T-helper 2 cell (primary cell): ENCODE results near the gene ZNF490.
"Not testable (repeated sequence)": the region's sequence is repeated elsewhere in the genome, so short reads cannot be mapped to it uniquely, and the experiment has no call there.

Source experiments
- DNase-seq, 5 experiments: peaks; one replicate each; pipeline versions ENCODE4 v3.0.0 to v3.0.0-alpha.2; 2012 to 2022
- total RNA-seq, 2 donors: gene quantifications; one replicate each; lab custom pipeline; 2026; lab: John Stamatoyannopoulos, UW

The ZNF490 gene
- 10.6 to 11.2 reads per million in 2 donors for total RNA-seq

DNA sequence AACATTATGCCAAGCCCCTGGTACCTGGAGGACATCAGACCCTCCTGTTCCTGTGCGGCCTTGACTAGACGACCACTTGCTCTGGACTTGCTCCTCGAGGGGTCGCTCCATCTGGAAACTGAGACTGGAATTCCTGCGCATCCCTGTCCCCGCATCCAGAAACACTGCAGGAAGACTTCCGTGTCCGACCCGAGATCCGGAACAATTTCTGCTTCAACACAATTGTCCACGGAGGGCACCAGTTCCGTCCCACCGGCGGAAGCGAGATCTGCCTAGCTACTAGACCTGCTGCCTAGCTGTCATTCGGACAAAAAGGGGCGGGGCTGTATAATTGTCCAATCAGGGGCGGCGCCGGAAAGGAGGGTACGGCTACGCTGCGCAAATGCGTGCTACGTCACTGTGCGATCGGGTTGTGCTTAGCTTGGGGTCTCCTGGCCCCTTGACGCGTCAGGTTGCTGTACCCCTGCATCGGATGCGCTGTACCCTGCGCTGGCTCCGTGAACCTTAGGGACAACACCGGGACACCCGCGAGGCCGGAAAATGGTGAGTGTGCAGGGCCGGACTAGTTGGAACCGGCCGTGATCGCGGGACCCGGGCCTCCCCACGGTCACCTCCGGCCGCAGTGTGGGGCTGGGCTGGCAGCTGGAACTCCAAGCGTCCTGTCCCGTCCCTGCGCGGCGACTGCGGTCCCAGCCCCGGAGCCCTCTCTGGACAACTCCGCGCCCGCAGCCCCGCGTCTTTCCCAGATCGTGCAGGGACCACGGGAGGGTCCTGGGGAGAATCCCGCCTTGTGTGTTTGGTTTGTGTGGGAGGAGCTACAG, at the start of gene ZNF490, which contains the start of gene ZNF791:
Gene ZNF490, minus strand, starts transcription at position 274 of the 821 bp plus-strand sequence. Its CDS starts 133 bp downstream, at position 141.
Gene ZNF791, plus strand, starts transcription at position 381 of the 821 bp plus-strand sequence. Its CDS starts 160 bp downstream, at position 541.
- DNase-seq, result peak; percentile 81 to 98 (median 94)

DNA sequence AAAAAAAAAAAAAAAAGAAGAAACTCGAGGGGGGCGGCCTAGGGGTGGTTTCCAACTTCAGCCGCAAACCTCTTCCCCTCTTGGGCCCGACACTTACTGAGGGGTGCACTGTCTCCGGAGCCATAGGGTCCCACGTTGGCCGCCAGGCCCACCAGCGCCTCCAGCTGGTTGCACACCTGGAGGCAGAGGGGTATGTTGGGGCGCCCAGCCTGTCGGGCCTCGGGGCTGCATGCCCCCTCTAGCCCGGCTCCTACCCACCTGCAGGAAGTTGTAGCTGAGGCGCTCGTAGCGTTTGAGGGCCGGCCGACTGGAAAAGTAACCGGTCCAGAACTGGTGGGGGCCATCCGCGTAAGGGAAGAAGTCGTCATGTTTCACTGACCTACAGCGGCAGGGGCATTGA, 47.4 kb upstream of the ZNF490 start:
- DNase-seq, result no peak

DNA sequence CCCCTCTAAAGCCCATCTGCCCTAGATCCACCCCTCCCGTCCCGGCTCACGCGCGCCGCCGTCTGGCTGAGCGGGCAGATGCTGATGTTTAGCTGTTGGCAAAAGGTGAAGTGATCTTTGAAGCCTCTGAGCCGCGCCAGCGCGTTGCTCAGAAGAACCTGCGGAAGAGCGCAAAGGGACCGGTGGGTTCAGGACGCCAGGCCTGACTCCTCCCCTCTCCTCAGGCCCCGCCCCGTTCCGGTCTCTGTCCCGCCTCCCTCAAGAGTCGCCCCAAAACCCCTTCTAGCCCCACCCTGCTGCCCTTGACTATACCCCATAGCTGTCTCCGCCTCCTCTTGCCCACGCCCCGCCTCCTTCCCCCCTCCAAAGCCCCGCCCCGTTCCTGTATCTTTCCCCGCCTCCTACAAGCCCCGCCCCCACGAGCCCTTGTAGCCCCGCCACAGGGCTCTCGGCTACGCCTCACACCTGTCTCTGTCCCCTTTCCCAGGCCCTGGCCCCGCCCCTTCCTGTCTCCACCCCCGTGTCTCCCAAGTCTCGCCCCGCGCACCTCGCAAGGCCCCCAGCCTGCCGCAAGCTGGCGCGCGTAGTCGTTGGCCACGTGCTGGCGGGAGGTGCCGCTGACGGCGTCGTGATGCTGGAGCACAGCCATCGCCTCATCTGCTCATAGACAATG, 46.4 kb upstream of the ZNF490 start:
- DNase-seq, result no peak

DNA sequence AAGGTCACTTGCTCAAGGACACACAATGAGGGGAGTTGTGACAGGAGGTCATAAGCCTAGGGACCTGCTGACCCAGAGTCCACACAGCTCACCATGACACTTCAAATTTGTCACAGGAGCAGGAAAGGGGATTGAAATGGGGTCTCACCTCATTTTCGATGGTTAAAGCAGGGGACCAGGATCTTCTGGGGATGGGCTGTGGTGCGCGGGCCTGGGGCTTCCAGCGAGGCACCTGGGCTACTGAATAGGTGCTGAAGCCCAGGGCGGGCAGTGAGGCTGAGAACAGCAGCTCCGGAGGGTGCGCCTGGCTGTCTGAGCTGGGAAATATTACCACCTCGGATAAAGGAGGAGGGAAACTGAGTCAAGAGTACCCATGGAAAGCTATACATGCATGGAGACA, 44.9 kb upstream of the ZNF490 start:
- no peak for DNase-seq

DNA sequence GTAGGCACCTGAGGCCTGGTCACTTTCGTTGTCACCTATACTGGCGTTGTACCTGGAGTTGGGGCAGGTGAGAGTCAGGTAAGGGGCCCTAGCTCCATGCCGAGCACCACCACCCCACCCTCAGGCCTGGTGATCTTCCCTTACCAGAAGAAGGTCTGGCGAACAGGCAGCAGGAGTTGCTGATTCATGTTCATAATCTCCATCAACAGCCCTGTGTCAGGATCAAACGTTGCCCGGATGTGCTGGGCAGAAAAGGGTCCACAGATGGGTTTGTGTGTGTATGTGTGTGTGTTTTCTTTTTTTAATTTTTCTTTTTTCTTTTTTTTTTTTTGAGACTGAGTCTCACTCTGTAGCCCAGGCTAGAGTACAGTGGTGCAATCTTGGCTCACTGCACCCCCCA, 41.6 kb upstream of the ZNF490 start:
- DNase-seq, result no peak

DNA sequence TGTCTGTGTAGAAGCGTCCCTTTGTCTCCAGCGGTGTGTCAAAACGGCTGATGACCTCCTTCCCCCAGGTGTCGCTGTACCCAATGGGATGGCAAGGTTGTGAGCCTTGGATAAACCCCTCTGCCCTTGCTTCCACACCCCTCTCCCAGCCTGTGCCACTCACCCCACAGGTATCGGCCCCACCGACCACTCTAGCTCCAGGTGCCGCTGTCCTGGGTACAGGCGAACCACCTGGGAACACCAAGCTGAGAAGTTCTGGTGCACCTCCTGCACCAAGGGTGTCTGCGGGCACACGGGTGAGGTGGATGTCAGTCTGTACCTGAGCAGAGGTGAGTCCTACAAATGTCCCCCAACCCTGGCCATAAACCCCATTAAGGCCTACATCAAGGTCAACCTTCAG, 39.3 kb upstream of the ZNF490 start:
- DNase-seq, result no peak

DNA sequence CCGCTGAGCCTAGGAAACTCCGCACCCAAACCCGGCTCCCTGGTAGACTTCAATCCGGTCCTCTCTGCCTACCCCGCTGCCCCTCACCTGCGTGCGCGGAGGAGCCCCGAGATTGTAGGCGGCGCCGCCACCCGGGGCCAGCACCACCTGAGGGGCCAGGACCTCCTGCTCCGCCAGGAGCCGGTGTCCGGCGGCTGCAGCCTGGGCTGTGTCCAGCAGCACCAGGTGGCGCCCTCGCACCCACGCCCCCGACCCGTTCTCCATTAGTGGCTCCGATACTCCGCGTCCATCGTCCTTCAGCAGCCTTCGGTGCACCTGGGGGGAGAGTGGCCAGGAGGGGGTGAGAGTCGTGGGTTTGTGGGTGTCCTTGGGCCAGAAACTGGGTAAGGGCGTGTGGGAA, 37.5 kb upstream of the ZNF490 start:
- no peak for DNase-seq

DNA sequence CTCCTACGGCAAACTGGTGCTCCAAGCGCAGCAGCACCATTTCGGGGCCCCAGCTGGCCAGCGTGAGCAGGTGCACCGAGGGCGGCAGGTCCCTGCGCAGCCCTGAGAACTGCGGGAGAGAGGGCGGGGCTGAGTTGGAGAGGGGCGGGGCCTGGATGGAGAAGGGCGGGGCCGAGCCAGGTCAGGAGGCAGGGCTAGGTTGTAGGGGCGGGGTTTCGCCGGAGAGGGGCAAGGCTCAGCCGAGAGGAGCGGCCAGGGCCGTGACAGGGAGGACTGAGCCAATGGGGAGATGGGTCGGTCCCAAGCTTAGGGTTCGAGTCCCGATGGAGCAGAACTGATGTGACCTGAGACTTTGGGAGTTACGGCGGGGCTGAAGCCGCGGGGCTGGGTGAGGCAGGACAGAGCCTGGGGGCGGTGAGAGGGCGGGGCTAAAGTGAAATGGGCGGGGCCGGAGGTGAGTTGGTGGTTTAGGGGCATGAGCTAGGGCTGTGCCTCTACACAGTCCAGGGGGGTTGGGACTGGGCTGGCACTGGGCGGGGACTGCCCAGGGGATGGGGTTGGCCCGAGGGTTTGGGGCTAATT, 37.0 kb upstream of the ZNF490 start:
- DNase-seq, result no peak

DNA sequence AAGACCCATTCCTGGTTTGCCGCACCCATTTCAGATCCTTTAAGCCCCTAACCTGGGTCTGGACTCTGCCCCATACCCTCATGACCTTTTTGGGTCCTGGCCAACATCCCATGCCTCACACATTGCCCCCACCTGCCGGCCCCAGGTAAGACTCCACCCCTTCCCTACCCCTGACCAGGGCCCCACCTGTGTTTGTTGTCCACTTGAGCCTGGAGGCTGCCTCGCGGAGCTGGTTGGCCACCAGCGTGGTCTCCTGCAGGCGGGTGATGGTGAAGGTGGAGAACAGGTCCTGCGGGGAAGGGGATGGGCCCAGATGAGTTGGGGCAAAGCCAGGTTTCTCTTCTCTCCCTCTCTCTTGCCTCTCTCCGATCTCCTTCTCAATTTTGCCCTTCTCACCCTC, 36.4 kb upstream of the ZNF490 start:
- no peak for DNase-seq

DNA sequence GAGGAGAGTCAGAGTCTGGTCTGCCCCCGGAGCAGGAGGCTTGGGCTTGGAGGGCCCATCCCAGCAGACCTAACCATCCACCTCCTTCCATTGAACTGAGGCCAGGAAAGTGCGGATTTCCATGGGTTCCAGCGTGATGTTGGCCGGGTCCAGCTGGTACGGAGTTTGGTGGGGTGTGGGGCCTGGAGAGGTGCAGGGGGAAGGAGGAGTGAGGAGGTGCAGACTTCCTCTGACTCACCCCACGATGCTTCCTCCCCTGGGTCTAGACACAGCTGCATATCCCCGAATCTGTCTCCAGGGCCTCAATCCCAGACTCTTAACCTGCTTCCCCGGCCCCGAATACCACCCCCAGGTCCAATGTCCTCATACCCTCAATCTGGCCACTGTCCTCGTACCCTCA, 35.9 kb upstream of the ZNF490 start:
- DNase-seq, result no peak

DNA sequence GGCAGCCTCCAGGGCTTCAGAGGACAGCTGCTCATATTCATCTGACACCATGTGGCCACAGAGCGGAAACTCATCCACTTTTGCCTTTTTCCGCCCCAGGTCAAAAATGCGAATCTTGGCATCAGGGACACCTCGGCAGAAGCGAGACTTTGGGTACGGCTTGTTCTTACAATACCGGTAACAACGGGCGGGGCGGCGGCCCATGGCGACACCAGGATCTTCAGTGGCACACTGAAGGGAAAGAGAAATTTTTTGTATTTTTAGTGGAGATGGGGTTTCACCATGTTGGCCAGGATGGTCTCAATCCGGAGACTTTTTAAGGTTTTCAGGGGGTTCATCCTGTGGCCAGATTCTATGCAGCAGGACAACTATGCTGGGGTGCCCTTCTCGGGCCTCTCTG, 33.1 kb upstream of the ZNF490 start:
- DNase-seq, result not testable (repeated sequence)

DNA sequence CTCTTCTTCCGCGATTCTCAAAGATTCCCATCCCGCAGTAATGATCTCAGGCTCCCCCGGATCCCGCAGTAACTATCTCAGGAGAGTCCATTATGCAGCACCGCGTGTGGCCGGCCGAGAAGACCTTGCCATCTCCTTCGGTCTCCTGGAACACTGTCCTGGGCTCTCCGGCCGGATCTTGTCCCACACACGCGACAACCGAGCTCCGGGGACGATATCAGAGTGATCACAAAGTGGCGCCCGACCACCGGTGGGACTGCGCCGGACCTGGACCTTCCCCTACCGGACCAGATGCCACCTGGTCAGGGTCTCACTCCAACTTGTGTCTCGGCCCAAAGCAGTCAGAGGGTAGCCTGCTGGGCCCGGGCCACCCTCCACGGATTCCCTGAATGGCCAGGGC, 31.9 kb upstream of the ZNF490 start:
- DNase-seq, result no peak

DNA sequence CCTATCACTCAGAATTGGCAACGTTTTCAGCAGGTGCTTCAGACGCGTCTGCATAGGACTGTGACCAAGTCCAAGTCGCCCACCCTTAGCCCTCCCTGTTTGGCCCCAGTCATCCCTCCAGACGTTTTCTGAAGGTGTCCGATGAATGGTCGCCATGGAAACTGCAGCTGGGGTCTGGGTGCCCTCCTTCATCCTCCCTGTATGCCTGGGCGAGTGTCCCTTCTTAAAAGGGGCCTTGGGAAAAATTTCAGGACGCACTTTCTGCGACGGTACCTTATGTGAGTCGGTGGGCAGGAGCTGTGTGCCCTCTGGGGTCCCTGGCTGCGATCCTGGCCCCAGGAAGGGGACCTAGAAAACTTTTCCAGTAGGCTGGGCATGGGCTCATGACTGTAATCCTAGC, 30.8 kb upstream of the ZNF490 start:
- DNase-seq, result no peak

DNA sequence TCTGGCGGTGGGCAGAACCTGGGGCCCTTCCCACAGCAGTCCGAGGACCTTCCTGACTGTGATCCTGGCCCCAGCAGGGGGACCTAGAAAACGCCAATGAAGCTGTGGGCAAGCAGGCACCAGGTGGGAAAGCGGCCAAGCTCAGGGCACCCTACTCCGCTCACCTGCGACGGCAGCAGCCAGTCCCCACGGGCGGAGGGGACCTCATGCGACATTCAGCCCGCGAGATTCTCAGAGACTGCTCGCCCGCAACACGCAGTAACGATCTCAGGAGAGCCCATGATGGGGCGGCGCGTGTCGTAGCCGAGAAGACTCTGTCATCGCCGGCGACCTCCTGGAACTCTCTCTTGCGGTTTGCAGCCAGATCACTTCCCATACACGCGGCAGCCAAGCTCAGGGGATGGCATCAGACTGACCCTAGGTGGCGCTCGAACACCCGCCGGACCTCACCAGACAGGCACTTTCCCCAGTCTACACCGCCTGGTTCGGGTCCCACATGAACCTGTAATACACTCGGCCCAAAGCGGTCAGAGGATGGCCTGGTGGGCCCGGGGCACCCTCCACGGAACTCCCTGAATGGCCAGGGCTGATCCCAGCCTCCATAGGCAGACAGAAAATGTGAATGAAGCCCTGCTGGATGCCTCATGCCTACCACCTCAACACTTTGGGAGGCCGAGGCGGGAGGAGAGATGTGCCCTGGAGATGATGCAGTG, 29.4 kb upstream of the ZNF490 start:
- DNase-seq, result peak; percentile 55 to 84 (median 73)

DNA sequence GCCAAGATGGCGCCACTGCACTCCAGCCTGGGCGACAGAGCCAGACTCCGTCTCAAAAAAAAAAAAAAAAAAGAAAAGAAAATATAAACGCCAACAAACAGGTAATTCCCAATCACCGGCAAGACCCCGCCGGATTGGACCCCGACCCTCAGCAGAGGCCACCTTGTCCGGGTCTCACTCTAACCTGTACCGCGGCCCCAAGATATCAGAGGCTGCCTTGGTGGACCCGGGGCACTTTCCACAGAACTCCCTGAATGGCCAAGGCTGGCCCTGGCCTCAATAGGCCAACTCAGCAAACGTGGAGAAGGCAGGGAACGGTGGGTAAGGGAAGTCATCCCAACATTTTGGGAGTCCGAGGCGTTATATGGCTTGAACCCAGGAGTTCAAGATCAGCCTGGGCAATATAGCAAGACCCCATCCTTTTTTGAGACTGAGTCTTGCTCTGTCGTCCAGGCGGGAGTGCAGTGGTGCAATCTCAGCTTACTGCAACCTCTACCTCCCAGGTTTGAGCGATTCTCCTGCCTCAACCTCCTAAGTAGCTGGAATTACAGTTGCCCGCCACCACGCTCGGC, 28.1 kb upstream of the ZNF490 start:
- DNase-seq, result no peak

DNA sequence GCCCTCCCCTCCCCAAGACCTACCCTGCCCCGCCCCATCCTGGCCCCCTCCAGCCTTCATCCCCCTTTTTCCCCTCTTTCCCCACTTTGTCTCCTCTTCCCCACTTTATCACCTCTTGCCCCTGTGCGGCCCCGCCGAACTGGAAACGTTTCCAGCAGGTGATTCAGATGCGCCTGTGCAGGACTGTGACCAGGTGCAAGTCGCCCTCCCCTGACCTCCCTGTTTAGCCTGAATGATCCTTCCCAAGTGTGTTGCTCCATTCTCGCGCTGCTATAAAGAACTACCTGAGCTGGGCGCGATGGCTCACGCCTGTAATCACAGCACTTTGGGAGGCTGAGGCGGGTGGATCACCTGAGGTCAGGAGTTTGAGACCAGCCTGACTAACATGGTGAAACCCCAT, 26.0 kb upstream of the ZNF490 start:
- no peak for DNase-seq

DNA sequence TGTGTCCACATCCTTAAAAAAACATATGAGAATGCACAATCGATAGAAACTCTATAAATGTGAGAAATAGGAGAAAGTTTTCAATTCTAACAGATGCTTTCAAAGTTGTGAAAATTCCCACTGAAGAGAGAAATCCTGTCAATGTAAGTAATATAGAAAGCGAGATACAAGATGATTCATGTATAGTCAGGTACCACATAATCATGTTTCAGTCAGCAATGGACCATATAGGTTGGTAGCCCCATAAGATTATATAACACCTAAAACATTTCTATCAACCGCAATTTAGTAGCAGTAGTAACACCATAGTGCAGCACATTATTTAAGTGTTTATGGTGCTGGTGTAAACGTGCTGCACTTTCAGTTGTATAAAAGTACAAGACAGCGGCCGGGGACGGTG, 18.6 kb upstream of the ZNF490 start:
- DNase-seq, result no peak

DNA sequence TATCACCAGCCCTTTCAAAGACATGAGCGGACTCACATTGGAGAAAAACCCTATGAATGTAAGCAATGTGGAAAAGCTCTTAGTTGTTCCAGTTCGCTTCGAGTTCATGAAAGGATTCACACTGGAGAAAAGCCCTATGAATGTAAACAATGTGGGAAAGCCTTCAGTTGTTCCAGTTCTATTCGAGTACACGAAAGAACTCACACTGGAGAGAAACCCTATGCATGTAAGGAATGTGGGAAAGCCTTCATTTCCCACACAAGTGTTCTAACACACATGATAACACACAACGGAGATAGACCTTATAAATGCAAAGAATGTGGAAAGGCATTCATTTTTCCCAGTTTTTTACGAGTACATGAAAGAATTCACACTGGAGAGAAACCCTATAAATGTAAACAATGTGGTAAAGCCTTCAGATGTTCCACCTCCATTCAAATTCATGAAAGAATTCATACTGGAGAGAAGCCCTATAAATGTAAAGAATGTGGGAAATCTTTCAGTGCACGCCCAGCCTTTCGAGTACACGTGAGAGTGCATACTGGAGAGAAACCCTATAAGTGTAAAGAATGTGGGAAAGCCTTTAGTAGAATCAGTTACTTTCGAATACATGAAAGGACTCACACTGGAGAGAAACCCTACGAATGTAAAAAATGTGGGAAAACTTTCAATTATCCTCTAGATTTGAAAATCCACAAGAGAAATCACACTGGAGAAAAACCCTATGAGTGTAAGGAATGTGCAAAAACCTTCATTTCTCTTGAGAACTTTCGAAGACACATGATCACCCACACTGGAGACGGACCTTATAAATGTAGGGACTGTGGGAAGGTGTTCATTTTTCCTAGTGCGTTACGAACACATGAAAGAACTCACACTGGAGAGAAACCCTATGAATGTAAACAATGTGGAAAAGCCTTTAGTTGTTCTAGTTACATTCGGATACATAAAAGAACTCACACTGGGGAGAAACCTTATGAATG, 17.7 kb upstream of the ZNF490 start:
- peak in 1 of 5 experiments; percentile 44 for DNase-seq

DNA sequence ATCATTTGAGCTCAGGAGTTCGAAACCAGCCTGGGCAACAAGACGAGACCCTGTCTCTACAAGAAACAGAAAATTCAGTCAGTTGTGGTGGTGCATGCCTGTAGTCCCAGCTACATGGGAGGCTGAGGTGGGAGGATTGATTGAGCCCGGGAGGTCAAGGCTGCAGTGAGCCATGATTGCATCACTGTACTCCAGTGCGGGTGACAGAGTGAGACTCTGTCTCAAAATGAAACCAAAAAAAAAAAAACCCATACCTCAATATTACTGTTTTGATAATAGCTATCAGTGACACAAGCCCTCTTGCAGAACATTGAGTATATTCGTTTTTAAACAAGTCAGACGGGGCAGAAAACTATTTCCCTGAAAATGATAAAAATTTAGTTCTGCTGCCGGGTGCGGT, 16.3 kb upstream of the ZNF490 start:
- no peak for DNase-seq

DNA sequence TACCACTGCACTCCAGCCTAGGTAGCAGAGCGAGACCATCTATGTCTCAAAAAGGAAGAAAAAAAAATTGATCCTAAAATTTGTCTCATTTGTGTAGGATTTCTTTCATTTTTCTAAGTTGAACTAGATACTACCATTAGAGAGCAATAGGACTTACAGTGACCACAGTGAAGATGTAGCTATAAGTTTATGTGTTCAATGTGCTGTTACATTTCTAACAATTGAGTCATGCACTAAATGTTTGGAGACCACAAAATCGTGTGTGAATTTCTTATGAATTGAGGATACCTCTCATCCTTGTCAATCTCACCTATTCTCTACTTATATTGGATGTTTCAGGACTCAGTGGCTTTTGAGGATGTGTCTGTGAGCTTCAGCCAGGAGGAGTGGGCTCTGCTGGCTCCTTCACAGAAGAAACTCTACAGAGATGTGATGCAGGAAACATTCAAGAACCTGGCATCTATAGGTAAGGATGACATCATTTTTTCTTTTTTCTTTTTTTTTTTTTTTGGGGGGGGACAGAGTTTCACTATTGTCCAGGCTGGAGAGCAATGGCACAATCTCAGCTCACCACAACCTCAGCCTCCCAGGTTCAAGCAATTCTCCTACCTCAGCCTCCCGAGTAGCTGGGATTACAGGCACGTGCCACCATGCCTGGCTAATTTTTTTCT, 12.9 kb upstream of the ZNF490 start:
- no peak for DNase-seq
